ENCODE results near the gene ARID4B. TPM values are rescaled to one million over a fixed set of nuclear protein-coding genes. Genes with fewer than 3 reads are reported as not detected.
"Not testable (repeated sequence)": the region's sequence is repeated elsewhere in the genome, so short reads cannot be mapped to it uniquely, and the experiment has no call there.

ARID4B gene
- total RNA-seq, 1 experiment from 2014 or later, result 17.6 TPM

GRCh38 chr1:235270625-235271024 is 57.4 kb downstream of the ARID4B start:
- H3K36me3 ChIP-seq (ENCODE audit: insufficient read depth, low read length, poor library complexity, severe bottlenecking), result no peaks in the 10 kb centered on the region
- CTCF ChIA-PET, result no interaction called here
- H3K27ac ChIP-seq (ENCODE audit: low read depth, low read length, poor library complexity, severe bottlenecking), result peak overlapping the region; percentile 57
- H3K27me3 ChIP-seq (replicated peaks; ENCODE audit: insufficient read depth, low read depth, low read length, poor library complexity), result no peaks in the 10 kb centered on the region
- POLR2A ChIA-PET (ENCODE audit: low non-redundant PET), result no interaction called here
- H3K9me3 ChIP-seq (ENCODE audit: low read depth, low read length, poor library complexity, severe bottlenecking), result no peaks in the 10 kb centered on the region
- no peak overlapping the region for H3K4me3 ChIP-seq (ENCODE audit: low read depth, low read length, poor library complexity, severe bottlenecking)
- intact Hi-C loops (cut with micrococcal nuclease; ENCODE audit: unreplicated experiment), result no loop called here
- TF ChIP-seq, protein P1, sequence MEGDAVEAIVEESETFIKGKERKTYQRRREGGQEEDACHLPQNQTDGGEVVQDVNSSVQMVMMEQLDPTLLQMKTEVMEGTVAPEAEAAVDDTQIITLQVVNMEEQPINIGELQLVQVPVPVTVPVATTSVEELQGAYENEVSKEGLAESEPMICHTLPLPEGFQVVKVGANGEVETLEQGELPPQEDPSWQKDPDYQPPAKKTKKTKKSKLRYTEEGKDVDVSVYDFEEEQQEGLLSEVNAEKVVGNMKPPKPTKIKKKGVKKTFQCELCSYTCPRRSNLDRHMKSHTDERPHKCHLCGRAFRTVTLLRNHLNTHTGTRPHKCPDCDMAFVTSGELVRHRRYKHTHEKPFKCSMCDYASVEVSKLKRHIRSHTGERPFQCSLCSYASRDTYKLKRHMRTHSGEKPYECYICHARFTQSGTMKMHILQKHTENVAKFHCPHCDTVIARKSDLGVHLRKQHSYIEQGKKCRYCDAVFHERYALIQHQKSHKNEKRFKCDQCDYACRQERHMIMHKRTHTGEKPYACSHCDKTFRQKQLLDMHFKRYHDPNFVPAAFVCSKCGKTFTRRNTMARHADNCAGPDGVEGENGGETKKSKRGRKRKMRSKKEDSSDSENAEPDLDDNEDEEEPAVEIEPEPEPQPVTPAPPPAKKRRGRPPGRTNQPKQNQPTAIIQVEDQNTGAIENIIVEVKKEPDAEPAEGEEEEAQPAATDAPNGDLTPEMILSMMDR (conservative IDR thresholded peaks at IDR 0.05; ENCODE audit: low read depth, low read length), result no peak
- no peak for TF ChIP-seq EZH2 (IDR thresholded peaks at IDR 0.05; ENCODE audit: borderline replicate concordance, low read depth, low read length, poor library complexity, severe bottlenecking)
- peak; percentile 65 for DNase-seq (ENCODE audit: low spot score)
- peaks cover 8% of the 10 kb centered on the region for H3K4me1 ChIP-seq (ENCODE audit: insufficient read depth, low read length, poor library complexity, severe bottlenecking)
- no TSS peak for BruUV-seq (replicated peaks)

DNA sequence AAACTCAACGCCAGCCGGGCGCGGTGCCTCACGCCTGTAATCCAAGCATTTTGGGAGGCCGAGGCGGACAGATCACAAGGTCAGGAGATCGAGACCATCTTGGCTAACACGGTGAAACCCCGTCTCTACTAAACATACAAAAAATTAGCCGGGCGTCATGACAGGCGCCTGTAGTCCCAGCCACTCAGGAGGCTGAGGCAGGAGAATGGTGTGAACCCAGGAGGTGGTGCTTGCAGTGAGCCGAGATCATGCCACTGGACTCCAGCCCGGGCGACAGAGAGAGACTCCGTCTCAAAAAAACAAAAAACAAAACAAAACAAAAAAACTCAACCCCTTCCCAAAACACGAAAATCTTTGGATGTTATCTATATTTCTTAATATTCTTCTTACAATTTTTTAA is 58.0 kb downstream of the ARID4B start:
- BruUV-seq (replicated peaks); H3K4me3 ChIP-seq (ENCODE audit: low read depth, low read length, poor library complexity, severe bottlenecking); POLR2A ChIA-PET (ENCODE audit: low non-redundant PET); DNase-seq (ENCODE audit: low spot score); CTCF ChIA-PET; H3K9me3 ChIP-seq (ENCODE audit: low read depth, low read length, poor library complexity, severe bottlenecking); H3K36me3 ChIP-seq (ENCODE audit: insufficient read depth, low read length, poor library complexity, severe bottlenecking); H3K4me1 ChIP-seq (ENCODE audit: insufficient read depth, low read length, poor library complexity, severe bottlenecking); intact Hi-C loops (cut with micrococcal nuclease; ENCODE audit: unreplicated experiment); H3K27me3 ChIP-seq (replicated peaks; ENCODE audit: insufficient read depth, low read depth, low read length, poor library complexity): not testable (repeated sequence)
- peak overlapping the region; percentile 57 for H3K27ac ChIP-seq (ENCODE audit: low read depth, low read length, poor library complexity, severe bottlenecking)

GRCh38 chr1:235268379-235269125 is 59.4 kb downstream of the ARID4B start:
- Histone ChIP-seq H3K4me1 (ENCODE audit: insufficient read depth, low read length, poor library complexity, severe bottlenecking) (peaks cover 8% of the 10 kb centered on the region), H3K27me3 (replicated peaks; ENCODE audit: insufficient read depth, low read depth, low read length, poor library complexity) (no peaks in the 10 kb centered on the region), H3K4me3 (ENCODE audit: low read depth, low read length, poor library complexity, severe bottlenecking) (no peak overlapping the region), H3K27ac (ENCODE audit: low read depth, low read length, poor library complexity, severe bottlenecking) (no peak overlapping the region), H3K9me3 (ENCODE audit: low read depth, low read length, poor library complexity, severe bottlenecking) (no peaks in the 10 kb centered on the region), H3K36me3 (ENCODE audit: insufficient read depth, low read length, poor library complexity, severe bottlenecking) (no peaks in the 10 kb centered on the region)
- ChIA-PET CTCF (no interaction called here), POLR2A (ENCODE audit: low non-redundant PET) (no interaction called here)
- intact Hi-C loops (cut with micrococcal nuclease; ENCODE audit: unreplicated experiment), result no loop called here
- TF ChIP-seq EZH2 (IDR thresholded peaks at IDR 0.05; ENCODE audit: borderline replicate concordance, low read depth, low read length, poor library complexity, severe bottlenecking), result no peak
- TF ChIP-seq, protein P1 (conservative IDR thresholded peaks at IDR 0.05; ENCODE audit: low read depth, low read length), result no peak
- no peak for DNase-seq (ENCODE audit: low spot score)
- no TSS peak for BruUV-seq (replicated peaks)

- intact Hi-C loops (cut with micrococcal nuclease; ENCODE audit: unreplicated experiment), result no loop called here
- Histone ChIP-seq H3K27ac (ENCODE audit: low read depth, low read length, poor library complexity, severe bottlenecking) (no peak overlapping the region), H3K4me3 (ENCODE audit: low read depth, low read length, poor library complexity, severe bottlenecking) (no peak overlapping the region), H3K36me3 (ENCODE audit: insufficient read depth, low read length, poor library complexity, severe bottlenecking) (no peaks in the 10 kb centered on the region), H3K9me3 (ENCODE audit: low read depth, low read length, poor library complexity, severe bottlenecking) (no peaks in the 10 kb centered on the region), H3K27me3 (replicated peaks; ENCODE audit: insufficient read depth, low read depth, low read length, poor library complexity) (no peaks in the 10 kb centered on the region), H3K4me1 (ENCODE audit: insufficient read depth, low read length, poor library complexity, severe bottlenecking) (peaks cover 8% of the 10 kb centered on the region)
- TF ChIP-seq EZH2 (IDR thresholded peaks at IDR 0.05; ENCODE audit: borderline replicate concordance, low read depth, low read length, poor library complexity, severe bottlenecking), result no peak
- TF ChIP-seq, protein P1 (conservative IDR thresholded peaks at IDR 0.05; ENCODE audit: low read depth, low read length), result no peak
- POLR2A ChIA-PET (ENCODE audit: low non-redundant PET), result no interaction called here
- CTCF ChIA-PET, result no interaction called here
- DNase-seq (ENCODE audit: low spot score), result no peak
- BruUV-seq (replicated peaks), result no TSS peak
Measured at GRCh38 chr1:235266967-235267366, 61.0 kb downstream of the ARID4B start.

Data from A673 (cell line).